ENCODE results near the gene ANKRD1. TPM values are rescaled to one million over a fixed set of nuclear protein-coding genes. Genes with fewer than 3 reads are reported as not detected.

Gene ANKRD1
- total RNA-seq, 1 experiment from 2014 or later = 0.11 TPM

DNA sequence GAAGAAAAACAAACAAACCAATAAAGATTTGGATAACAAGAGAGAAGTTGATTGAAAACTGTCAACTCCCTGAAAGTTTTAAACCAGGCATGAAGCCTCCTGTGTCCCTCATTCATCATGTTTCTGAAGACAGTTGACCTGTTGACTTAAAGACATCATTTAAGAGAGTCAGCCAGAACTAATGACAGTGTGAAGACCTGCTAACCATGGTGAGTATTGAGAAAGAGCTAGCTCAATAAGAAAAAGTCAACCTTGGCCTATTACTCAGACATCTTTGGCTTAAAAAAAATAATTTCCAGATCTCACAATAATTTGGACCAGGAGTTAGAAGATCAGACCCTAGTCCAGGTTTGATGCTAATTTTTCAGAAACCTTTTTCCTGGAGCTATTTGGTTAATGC lies 45.3 kb upstream of the ANKRD1 start:
- Histone ChIP-seq H2BK20ac (ENCODE audit: low read depth, low read length, poor library complexity, severe bottlenecking) (no peak overlapping the region), H2AK5ac (ENCODE audit: insufficient read length, low read length) (no peak overlapping the region)

More for the DNA sequence above, 45.3 kb upstream of the ANKRD1 start:
- H2AFZ ChIP-seq (ENCODE audit: low read length) = no peak overlapping the region
- no peaks in the 10 kb centered on the region for H3K9me3 Mint-ChIP-seq
- no peak overlapping the region for H2BK5ac ChIP-seq (ENCODE audit: insufficient read length, low read length)
- no peak overlapping the region for H3K4me2 ChIP-seq (ENCODE audit: insufficient read depth, insufficient read length, low read length)
- H3K79me2 ChIP-seq (ENCODE audit: insufficient read depth, low read length) = no peaks in the 10 kb centered on the region
- H4K5ac ChIP-seq (ENCODE audit: insufficient read length, low read depth, low read length) = no peak overlapping the region
- peaks cover 74% of the 10 kb centered on the region for H3K27me3 Mint-ChIP-seq (ENCODE audit: low read depth)
- H3K36me3 Mint-ChIP-seq (ENCODE audit: insufficient read depth in 1 of 3, low read depth in 3 of 3) = no peaks in the 10 kb centered on the region
- no peaks in the 10 kb centered on the region for H3K23me2 ChIP-seq (ENCODE audit: insufficient read length, low read depth, low read length, poor library complexity, severe bottlenecking)
- H3K27ac ChIP-seq (ENCODE audit: insufficient read length, low read depth, low read length) = no peak overlapping the region
- H3K56ac ChIP-seq (ENCODE audit: insufficient read length, low read depth, low read length) = no peak overlapping the region
- no peak overlapping the region for H3K4me3 Mint-ChIP-seq
- TF ChIP-seq, protein P1, sequence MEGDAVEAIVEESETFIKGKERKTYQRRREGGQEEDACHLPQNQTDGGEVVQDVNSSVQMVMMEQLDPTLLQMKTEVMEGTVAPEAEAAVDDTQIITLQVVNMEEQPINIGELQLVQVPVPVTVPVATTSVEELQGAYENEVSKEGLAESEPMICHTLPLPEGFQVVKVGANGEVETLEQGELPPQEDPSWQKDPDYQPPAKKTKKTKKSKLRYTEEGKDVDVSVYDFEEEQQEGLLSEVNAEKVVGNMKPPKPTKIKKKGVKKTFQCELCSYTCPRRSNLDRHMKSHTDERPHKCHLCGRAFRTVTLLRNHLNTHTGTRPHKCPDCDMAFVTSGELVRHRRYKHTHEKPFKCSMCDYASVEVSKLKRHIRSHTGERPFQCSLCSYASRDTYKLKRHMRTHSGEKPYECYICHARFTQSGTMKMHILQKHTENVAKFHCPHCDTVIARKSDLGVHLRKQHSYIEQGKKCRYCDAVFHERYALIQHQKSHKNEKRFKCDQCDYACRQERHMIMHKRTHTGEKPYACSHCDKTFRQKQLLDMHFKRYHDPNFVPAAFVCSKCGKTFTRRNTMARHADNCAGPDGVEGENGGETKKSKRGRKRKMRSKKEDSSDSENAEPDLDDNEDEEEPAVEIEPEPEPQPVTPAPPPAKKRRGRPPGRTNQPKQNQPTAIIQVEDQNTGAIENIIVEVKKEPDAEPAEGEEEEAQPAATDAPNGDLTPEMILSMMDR (conservative IDR thresholded peaks at IDR 0.05) = no peak
- H3K27ac Mint-ChIP-seq = no peak overlapping the region
- no peaks in the 10 kb centered on the region for H4K20me1 ChIP-seq (ENCODE audit: control insufficient read depth, insufficient read depth, insufficient read length)
- no peak overlapping the region for H2BK120ac ChIP-seq (ENCODE audit: low read depth, low read length, poor library complexity, severe bottlenecking)
- no peak overlapping the region for H2BK15ac ChIP-seq (ENCODE audit: low read depth, low read length)
- H3K23ac ChIP-seq (ENCODE audit: insufficient read length, low read depth, low read length) = no peak overlapping the region
- no peaks in the 10 kb centered on the region for H3K9me3 ChIP-seq (ENCODE audit: control insufficient read depth, low read depth, low read length)
- H3K4me1 Mint-ChIP-seq = no peaks in the 10 kb centered on the region
- H3K4ac ChIP-seq (ENCODE audit: low read depth, low read length) = no peak overlapping the region
- H3K79me1 ChIP-seq (ENCODE audit: insufficient read depth, low read depth, low read length, poor library complexity, severe bottlenecking) = no peaks in the 10 kb centered on the region
- H2BK12ac ChIP-seq (ENCODE audit: insufficient read length, low read depth, low read length) = no peak overlapping the region
- no peak overlapping the region for H3K9ac ChIP-seq (ENCODE audit: extremely low read depth, insufficient read length, low read length)
- H3K4me1 ChIP-seq (ENCODE audit: insufficient read depth, low read length) = no peaks in the 10 kb centered on the region
- H4K91ac ChIP-seq (ENCODE audit: insufficient read length, low read depth, low read length) = no peak overlapping the region
- H3T11ph ChIP-seq (ENCODE audit: low read length) = no peak overlapping the region
- no peak overlapping the region for H3K18ac ChIP-seq (ENCODE audit: insufficient read length, low read depth, low read length)
- no peak for DNase-seq
- no peak overlapping the region for H3K14ac ChIP-seq (ENCODE audit: insufficient read depth, low read length)
- no peaks in the 10 kb centered on the region for H3K27me3 ChIP-seq (ENCODE audit: insufficient read depth, low read length)
- no peak overlapping the region for H4K8ac ChIP-seq (replicated peaks; ENCODE audit: insufficient read length, low read depth, low read length)
